HG02970 (cell line): ENCODE measurements around the gene SNAP23.
A peak's percentile ranks its signal among the peaks of the same experiment; 100 is the strongest.

Experiments
- ATAC-seq: cut with Tn5 transposase; IDR thresholded peaks from one replicate; pipeline ENCODE4 v1.9.1; 2021; ENCODE audit warnings: mild to moderate bottlenecking, moderate library complexity, moderate number of reproducible peaks; ENCODE audit not compliant: unreplicated experiment, low FRiP score

SNAP23 gene

DNA sequence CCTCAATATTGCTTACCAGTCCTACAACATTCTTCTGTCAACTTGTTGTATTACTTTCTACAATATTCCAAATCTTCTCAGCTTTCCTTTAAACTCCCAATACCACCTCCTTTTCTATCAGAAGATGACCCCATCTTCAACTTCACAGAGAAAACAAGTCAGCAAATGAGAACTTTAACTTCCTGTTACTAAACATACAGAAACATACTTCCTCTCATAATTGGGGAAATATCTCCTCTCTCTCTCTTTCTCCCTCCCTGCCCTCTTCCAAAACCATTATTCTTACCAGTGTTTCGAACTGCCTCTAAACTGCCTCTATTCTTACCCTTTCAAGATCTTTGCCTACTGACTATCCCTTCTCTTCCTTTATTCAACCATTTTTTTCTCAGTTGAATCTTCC lies 1.8 kb upstream of the SNAP23 start:
- ATAC-seq: no peak

DNA sequence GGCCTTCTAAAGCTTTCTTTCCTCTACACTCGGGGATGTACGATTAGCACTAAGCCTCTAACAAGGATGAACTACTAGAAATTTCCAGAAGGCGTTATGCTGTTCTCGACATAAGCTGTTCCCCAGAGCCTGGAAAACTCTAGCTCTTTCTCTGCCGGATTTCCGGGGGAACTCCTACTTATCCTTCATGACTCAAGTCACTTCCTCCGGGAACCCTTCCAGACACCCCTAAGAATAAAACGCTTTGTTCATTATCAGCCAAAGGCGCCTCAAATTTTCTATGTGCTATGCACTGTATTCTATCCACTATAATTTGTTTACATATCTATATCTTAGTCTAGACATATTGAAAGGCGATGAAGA lies 455 bp upstream of the SNAP23 start:
- no peak for ATAC-seq

DNA sequence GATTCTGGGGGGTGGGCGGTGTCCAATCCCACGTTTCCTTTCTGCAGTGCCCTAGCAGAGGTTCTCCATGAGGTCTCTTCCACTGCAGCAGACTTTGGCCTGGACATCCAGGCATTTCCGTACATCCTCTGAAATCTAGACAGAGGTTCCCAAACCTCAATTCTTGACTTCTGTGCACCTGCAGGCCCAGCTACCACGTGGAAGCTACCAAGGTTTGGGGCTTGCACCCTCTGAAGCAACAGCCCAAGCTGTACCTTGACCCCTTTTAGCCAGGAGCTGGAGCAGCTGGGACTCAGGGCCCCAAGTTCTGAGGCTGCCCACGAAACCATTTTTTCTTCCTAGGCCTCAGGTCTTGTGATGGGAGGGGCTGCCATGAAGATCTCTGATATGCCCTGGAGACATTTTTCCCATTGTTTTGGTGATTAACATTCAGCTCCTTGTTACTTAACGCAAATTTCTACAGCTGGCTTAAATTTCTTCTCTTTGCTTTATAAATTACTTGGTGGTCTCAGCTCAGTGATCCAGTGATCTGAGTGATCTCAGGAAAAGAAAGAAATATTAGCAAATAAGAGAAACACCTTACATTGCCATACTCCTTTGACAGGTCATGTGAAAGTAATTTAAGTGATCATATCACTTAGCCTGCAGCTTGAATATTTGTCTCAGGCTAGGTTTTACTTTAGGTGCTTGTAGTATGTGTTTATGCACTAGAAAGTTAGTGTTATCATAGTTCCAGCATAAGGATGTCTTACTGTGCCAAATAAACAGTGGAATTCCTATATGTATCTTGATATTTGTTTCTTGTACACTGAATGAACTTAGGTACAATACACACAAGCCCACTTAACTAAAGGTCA lies 3.0 kb downstream of the SNAP23 start:
- ATAC-seq: no peak

DNA sequence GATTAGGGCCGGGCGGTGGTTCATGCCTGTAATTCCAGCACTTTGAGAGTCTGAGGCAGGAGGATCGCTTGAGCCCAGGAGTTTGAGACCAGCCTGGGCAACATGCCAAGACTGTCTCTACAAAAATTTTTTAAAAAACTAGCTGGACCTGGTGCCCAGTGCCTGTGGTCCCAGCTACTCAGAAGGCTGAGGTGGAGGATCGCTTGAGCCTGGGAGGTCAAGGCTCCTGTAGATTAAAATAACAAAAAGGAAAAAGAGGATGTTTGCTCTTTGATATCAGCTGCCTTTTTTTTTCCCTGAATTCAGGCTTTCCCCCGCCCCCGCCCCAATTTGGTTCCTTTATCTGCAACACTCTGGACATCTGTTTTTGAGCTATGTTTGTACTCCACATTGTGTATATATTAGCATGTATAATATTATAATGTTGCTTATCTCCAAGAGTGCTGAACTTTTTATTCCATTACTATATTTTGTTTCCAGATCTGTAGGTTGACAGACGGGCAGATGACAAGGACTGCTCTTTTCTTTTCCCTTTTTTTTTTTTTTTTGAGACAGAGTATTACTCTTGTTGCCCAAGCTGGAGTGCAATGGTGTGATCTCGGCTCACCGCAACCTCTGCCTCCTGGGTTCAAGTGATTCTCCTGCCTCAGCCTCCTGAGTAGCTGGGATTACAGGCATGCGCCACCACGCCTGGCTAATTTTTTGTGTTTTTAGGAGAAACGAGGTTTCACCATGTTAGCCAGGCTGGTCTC lies 4.6 kb downstream of the SNAP23 start:
- no peak for ATAC-seq

DNA sequence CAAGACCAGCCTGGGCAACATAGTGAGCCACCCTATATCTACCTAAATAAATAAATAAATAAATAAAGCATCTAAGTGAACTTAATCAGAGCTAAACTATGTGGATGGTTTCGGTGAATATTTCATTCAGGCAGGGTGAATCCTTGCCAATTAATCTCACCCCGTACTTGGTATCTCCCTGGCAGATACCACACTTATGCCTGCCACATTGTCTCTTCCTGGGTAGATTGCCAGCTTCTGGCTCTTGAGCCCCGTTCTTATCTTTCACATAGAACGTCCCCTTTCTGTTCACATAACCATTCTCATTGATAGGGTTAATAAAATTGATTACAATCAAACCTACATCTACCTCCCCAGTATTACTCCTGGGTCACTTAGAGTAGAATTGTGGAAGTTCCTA lies 7.0 kb downstream of the SNAP23 start:
- ATAC-seq: no peak

DNA sequence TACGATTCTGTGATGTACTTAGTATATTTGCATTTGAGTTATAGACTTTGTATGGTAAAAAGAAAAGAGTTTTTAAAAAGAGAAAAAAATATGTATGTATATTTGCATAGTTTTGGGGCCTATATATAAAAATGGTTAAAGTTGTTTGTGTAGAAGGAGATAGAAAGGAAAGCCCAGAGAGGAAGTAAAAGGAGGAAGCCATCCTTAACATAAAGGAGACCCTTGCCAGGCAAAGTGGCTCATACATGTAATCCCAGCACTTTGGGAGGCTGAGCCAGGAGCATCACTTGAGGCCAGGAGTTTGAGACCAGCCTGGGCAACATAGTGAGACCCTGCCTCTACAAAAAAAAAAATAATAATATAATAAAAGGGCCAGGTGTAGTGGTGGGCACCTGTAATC lies 8.4 kb downstream of the SNAP23 start:
- no peak for ATAC-seq

DNA sequence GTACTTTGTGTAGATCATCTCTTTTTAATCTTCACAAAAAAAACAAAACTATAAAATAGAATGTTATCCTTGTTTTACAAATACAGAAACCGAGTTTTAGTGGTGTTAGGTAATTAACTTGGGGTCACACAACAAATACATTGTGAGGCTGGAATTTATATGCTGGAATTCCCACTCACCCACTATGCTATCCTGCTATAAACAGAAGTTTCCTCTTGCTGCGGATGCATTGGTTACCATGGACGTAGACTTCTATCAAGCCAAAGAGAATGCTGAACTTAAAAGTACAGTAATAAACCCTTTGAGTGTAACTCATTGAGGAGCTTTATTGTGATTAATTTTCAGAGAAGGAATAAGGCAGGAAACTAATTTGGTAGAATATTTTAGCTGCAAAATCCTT lies 9.2 kb downstream of the SNAP23 start:
- no peak for ATAC-seq

DNA sequence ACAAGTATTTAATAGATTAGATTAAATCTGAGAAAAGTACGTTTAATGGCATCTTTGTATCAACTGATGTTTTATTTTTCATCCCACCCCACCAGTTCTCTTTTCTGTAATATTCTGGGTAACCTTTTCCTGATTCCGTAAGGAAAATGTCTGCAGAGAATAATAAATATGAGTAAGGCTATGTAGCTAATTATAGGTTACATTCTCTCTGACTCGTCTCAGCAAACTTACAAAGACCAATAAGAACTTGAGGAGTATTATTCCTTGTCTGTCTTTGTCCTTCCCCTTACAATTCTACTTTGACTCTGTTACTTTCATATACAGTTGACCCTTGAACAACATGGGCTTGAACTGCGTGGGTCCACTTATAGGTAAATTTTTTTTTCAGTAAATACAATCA lies 12.1 kb downstream of the SNAP23 start:
- no peak for ATAC-seq

DNA sequence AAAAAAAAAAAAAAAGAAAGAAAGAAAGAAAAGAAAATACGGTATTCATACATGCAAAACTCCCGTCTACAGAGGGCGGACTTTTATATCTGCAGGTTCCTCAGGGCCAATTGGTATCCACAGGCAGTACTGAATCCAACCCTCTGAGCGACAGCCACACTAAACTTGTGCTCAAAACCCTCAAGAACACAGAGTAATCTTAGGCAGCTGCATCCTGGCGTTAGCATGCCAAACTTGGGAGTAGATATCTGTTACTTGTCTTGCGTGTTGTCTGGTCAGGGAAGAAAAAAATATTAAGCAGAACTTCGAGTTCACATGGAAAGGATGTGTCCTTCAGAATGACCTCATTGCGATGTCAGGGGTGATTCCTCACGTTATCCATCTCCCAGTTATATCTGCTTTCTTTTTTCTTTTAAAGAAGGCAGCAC lies 12.8 kb downstream of the SNAP23 start:
- ATAC-seq: no peak

DNA sequence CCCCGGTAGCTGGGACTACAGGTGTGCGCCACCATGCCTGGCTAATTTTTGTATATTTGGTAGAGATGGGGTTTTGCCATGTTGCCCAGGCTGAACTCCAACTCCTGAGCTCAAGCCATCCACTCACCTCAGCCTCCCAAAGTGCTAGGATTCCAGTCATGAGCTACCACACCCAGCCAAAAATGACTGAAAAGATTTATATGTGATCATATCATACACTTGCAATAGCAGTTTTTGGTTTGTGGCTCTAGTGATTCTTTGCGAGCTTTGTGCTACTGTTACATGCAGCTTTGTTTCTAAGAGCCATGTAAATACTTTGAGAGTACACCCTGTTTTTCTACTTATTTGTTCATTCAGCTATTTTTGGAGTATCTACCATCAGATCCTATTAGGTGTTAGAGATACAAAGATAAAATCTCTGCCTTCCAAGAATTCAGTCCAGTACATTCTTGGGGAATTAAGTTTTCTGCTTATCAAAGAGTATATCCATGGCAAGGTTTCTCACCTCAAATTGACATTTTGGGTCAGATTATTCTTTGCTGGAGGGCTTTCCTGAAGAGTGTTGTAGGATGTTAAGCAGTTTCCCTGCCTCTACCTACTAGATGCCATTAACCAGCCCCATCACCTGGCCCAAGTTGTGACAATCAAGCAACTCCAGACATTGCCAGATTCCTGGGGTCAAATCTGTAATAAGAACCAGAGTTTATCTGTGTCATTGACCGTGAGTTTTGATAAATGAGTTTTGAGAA lies 15.0 kb downstream of the SNAP23 start:
- no peak for ATAC-seq

DNA sequence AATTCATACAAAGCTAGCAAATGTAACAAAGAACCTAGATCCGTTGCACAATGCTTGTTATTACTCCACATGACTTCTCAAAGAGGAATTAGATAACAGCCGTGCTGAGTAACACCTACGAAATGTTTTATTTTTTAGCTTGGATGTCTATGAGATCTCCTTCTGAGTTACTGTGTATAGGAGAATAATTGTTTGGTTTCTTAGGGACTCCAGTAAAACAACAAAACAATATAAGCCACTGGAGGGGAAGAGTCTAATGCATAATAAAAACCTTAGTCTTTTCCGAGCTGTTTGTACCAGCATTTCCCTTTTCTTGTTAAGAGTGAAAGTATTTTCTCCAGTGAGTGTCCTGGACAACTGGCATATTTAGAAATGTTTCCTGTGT lies 15.6 kb downstream of the SNAP23 start:
- no peak for ATAC-seq

DNA sequence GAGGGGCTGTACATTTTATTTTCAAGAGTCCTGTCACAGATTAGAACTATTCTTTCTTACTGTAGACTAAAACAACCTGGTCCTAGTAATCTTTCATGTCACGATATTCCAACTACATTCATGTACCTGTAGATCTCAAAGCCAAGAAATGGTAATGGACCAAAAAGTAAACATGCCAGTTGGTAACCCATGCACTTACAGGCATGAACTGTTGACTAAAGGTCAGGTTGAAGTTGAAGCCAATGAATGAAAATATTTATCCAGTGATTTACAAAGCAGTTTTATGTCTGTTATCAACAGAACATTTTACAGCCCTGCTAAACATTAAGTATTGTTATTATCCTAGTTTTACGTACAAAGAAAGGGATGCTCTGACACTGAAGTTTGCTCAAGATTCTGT lies 27.9 kb downstream of the SNAP23 start:
- ATAC-seq: no peak

DNA sequence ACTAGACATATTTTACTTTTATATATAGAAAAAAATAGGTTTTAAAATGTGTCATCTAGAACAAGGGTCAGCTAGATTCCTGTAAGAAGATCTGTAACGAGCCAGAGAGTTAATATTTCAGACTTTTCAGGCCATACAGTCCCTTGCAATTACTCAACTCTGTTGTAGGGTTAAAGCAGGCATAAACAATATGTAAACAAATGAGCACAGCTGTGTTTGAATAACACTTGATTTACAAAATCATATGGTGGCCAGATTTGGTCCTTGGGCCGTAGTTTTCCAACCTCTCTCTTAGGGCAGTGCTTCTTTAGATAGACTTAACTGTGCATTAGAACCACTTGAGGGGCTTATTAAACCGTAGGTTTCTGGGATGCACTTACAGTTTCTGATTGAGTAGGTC lies 33.5 kb downstream of the SNAP23 start:
- ATAC-seq: no peak

DNA sequence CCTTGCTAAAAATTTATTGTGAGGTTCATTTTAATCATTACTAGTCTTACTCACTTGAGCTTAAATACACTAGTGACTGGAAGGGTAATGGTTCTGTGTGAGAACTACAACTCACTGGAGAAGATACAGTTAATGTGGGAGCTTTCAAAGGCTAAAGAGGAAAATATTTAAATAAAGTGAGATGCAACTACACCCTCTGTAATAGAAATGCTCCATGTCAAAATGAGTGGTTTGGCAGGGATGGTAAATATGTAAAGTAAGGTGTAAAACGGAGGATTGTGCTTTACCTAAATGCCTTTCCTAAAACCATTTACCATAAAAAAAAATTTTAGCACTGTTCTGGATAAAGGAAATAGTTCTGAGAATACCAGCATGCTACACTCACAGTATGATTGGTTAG lies 37.8 kb downstream of the SNAP23 start:
- ATAC-seq: no peak

DNA sequence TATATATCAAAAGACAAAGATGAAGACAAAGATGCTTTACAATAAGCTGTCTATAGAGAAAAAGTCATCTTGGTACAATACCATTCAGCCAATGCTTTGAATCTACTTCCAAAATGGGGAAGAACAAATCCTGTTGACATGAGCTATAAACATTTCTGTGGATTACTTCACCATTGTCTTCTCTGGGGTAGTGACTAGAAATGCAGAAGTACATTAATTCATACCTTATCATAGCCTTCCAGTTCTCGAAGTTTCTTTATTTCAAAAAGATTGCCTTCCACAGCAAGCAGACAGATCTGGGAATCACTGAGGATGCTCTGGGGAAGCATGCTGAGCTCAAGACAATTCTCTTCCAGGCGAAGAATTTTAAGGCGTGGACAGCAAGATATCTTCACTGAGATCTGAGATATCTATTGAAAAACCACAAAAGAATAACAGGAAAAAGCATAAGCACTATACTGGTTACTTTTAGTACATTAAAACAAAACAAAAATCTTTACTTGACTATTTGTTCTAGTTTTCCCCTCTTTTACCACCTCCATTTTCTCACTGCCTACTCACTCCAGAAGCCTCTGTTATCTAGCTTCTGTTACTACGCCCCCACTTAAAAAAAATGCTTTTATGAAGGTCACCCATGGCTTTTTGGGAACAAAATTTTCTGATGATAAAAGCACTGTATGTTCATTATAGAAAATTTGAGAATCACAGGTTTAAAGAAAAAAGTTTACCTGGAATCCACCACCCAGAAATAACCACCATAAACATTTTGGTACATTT lies 49.6 kb downstream of the SNAP23 start:
- no peak for ATAC-seq

DNA sequence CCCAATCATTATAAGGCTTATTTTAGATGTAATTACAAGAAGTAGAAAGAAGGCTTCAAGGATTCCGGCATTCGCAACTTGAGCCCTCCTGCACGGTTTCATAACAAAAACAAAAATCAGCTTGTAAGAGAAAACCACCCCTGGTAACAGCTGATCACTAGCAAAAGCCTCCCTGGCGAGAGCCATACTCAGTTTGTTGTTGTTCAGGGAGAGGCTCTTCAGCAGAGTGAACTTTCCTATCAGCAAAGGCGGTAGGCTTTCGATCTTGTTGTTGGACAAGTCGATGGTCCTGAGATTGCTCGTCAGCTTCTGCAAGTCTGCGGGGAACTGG lies 52.4 kb downstream of the SNAP23 start:
- ATAC-seq: no peak

DNA sequence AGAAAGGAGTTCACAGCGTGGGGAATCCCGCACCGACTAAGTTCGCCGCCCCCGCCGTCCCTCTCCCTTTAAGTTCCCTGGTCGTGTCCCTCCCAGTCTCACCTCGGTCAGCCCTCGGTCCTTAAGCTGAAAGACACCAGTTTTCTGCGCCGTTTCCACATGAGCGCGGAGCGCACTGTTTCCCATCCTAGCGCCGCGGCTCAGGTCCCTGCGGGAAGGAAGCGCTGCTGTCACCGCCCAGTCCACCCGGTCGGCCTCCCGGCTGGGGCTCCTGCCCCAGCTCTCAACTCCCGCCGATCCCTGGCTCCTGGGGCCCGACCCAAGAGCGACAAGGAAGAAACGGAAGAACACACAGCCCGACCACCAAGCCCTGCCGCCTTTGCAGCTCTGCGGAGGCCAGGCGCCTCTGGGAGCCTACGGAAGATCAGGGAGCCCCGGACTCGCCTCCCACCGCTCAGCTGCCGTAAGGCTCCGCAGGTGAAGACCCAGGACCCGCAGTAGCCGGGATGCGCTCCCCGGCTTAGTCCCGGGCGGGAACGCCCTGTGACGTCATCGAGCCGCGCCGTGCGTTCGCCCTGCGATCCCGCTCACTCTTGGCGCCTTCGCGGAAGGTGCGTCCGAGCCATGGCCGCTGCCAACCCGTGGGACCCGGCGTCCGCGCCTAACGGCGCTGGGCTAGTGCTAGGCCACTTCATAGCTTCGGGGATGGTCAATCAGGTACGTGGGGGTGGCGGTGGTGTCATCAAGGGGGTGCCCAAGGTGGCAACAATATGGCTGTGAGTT lies 53.0 kb downstream of the SNAP23 start, which contains the start of the genes HAUS2 and LRRC57:
TSS of gene HAUS2 (plus strand) at position 590 of the 783 bp plus-strand sequence. CDS start at position 625, 35 bp downstream.
TSS of gene LRRC57 (minus strand) at position 545 of the 783 bp plus-strand sequence. CDS start at position 186, 359 bp downstream.
- ATAC-seq: peak; percentile 80

DNA sequence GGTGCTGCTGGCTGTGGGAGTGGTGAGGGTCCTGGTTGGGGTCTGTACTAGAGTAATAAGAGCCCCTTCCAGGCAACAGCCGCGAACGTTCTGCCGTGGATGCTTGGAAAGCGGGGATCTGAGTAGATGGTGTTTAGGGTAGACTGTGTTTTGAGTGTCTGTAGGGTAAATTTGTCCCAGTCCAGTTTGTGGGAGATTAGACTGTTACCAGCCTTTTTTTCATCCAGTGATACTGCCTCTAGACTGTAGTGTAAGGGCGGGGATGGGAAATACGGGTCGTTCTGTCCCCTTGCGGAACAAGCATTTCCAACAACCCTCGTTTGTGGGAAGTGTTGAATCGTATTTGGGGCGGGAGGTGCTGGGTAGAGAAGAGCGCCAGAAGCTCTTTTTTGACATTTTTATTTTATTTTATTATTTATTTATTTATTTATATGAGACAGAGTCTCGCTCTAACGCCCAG lies 53.6 kb downstream of the SNAP23 start:
- ATAC-seq: peak; percentile 44

DNA sequence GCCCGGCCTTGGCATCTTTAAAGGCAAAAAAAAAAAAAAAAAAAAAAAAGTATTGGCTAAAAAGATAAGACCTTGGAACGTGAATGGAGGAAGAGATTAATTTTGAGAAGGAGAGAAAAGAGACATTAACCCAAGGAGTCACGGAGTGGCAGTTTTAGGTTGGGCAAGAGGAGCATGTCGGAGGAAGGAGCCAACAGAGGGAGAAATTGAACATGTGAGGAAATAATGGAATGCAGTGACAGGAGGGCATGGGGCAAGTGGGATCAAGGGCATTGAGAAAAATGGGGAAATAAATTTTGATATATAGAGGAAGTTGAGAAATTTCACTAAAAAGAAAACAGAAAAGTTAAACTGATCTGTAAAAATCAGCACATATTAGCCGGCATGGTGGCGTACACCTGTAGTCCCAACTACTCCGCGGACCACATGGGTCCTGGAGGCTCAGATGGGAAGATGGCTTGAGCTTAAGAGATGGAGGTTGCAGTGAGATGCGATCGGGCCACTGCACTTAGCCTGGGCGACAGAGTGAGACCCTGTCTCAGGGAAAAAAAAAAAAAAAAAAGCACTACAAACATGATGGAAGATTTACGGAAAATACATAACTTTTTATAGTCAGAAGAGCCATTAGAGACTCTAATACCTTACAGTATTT lies 54.4 kb downstream of the SNAP23 start:
- ATAC-seq: no peak
